WTC11 (cell line): ENCODE data around the gene RASAL2. TPM values are rescaled to one million over a fixed set of nuclear protein-coding genes. Genes with fewer than 3 reads are reported as not detected.

ENCODE experiments used
- ERG ChIP-seq: fragments of 250-450 bp; sonication (Bioruptor Pico); IDR thresholded peaks from 2 replicates; pipeline ENCODE4 v1.8.0; 2021; ENCODE audit warnings: mild to moderate bottlenecking
- RELA ChIP-seq: sonication (generic); formaldehyde crosslinking; IDR thresholded peaks from 2 replicates; pipeline ENCODE4 v1.8.1; 2022; ENCODE audit warnings: missing genetic modification reagents, mild to moderate bottlenecking, borderline replicate concordance
- USF2 ChIP-seq: sonication (generic); formaldehyde crosslinking; IDR thresholded peaks from 2 replicates; pipeline ENCODE4 v1.8.1; 2023; ENCODE audit warnings: mild to moderate bottlenecking, missing genetic modification reagents, moderate library complexity
- ZNF423 ChIP-seq: fragments of 250-450 bp; sonication (Bioruptor Pico); IDR thresholded peaks from 2 replicates; pipeline ENCODE4 v2.1.2; 2022; ENCODE audit warnings: mild to moderate bottlenecking, moderate library complexity
- total RNA-seq: library from RNA; stranded (reverse); gene quantifications from 3 replicates; pipeline ENCODE4 v1.2.3, GENCODE V29; 2021

The RASAL2 gene
- total RNA-seq, 1 experiment from 2014 or later: 29.5 TPM

- TF ChIP-seq RELA (CRISPR knock-in tag): no peak
- TF ChIP-seq USF2 (CRISPR knock-in tag): no peak
- no peak for TF ChIP-seq ZNF423 (CRISPR knock-in tag)
- TF ChIP-seq ERG (CRISPR knock-in tag): no peak
Measured at GRCh38 chr1:178533121-178533946, 439.4 kb downstream of the RASAL2 start (continued).

Other genes starting within 250 kb of the RASAL2 start
- 0.90 to 1.7 TPM (median 0.92 TPM) in 3 replicates for gene SEC16B, start 124.0 kb upstream of the RASAL2 start, total RNA-seq